ENCODE data around the gene AACS. TPM values are rescaled to one million over a fixed set of nuclear protein-coding genes. Genes with fewer than 3 reads are reported as not detected.
A peak's percentile ranks its signal among the peaks of the same experiment; 100 is the strongest.

The AACS gene
- total and polyA plus RNA-seq, 2 of the 13 experiments (the other 11 are each of a cell fraction or from before 2014, with no cell fraction given): 23.3 to 28.8 TPM

DNA sequence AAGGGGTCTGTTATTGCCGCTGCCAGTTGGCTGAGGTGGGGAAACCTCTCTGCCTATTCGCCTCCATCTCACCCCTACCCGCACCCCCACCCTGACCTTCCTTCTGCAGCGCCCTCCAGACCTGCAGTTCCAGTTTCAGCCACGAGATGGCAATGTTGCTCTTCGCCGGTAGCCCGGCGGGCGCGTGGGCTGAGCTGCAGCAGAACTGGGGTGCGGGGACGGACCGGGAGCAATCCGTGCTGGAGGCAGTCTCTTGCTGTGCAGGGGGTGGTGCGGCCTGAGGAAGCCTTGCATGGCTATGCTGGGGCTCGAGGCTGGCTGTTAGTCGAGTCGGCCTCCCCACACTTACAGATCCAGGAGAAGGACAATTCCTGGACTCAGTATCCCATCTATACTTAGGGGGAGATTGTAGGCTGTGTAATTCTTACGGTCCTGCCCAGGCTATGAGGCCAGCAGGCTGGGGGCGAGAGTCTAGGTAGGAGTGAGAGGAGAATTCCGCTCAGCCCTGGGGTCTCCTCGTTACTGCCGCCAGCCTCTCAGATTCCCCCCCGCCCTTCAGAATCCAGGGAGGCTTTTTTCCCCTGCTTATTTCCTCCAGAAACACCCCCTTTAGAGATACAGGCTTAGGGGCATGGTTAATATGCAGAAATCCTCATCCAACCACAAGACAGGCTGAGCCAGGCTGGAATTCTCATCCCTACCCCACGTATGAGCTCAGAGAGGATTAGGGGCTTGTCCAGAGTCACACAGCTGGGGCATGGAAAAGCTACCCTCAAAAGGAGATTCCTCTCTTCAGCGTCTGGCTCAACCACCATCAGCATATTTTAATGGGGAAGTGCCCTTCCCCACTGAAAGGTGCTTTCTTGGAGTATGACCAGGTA, 118.2 kb downstream of the AACS start (continued):
- TF ChIP-seq, protein P1, sequence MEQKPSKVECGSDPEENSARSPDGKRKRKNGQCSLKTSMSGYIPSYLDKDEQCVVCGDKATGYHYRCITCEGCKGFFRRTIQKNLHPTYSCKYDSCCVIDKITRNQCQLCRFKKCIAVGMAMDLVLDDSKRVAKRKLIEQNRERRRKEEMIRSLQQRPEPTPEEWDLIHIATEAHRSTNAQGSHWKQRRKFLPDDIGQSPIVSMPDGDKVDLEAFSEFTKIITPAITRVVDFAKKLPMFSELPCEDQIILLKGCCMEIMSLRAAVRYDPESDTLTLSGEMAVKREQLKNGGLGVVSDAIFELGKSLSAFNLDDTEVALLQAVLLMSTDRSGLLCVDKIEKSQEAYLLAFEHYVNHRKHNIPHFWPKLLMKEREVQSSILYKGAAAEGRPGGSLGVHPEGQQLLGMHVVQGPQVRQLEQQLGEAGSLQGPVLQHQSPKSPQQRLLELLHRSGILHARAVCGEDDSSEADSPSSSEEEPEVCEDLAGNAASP (CRISPR knock-in tag; IDR thresholded peaks at IDR 0.05; ENCODE audit: borderline replicate concordance): 0 out of 2 replicates have a peak, but pooled peaks have one; percentile 28
- TF ChIP-seq RBFOX2 (IDR thresholded peaks at IDR 0.05; ENCODE audit: low read depth, low read length): no peak
- peak; percentile 40 for TF ChIP-seq RBM39 (IDR thresholded peaks at IDR 0.05; ENCODE audit: low read depth, low read length, poor library complexity, severe bottlenecking)
- TF ChIP-seq PCBP1 (IDR thresholded peaks at IDR 0.05; ENCODE audit: borderline replicate concordance, low read depth, low read length): peak; percentile 80; the same call in 1 of the 2 replicates
- TF ChIP-seq CCDC6 (CRISPR knock-in tag; IDR thresholded peaks at IDR 0.05): 0 out of 2 replicates have a peak, but pooled peaks have one; percentile 34
- no peak for TF ChIP-seq MTA3 (CRISPR knock-in tag; IDR thresholded peaks at IDR 0.05)
- TF ChIP-seq ZBTB7A (CRISPR knock-in tag; IDR thresholded peaks at IDR 0.05): no peak
- peak; percentile 43 for TF ChIP-seq SALL1 (CRISPR knock-in tag; IDR thresholded peaks at IDR 0.05)
- TF ChIP-seq, protein P2, sequence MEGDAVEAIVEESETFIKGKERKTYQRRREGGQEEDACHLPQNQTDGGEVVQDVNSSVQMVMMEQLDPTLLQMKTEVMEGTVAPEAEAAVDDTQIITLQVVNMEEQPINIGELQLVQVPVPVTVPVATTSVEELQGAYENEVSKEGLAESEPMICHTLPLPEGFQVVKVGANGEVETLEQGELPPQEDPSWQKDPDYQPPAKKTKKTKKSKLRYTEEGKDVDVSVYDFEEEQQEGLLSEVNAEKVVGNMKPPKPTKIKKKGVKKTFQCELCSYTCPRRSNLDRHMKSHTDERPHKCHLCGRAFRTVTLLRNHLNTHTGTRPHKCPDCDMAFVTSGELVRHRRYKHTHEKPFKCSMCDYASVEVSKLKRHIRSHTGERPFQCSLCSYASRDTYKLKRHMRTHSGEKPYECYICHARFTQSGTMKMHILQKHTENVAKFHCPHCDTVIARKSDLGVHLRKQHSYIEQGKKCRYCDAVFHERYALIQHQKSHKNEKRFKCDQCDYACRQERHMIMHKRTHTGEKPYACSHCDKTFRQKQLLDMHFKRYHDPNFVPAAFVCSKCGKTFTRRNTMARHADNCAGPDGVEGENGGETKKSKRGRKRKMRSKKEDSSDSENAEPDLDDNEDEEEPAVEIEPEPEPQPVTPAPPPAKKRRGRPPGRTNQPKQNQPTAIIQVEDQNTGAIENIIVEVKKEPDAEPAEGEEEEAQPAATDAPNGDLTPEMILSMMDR (CRISPR knock-in tag; IDR thresholded peaks at IDR 0.05): peak; percentile 99
- TF ChIP-seq, protein P3, sequence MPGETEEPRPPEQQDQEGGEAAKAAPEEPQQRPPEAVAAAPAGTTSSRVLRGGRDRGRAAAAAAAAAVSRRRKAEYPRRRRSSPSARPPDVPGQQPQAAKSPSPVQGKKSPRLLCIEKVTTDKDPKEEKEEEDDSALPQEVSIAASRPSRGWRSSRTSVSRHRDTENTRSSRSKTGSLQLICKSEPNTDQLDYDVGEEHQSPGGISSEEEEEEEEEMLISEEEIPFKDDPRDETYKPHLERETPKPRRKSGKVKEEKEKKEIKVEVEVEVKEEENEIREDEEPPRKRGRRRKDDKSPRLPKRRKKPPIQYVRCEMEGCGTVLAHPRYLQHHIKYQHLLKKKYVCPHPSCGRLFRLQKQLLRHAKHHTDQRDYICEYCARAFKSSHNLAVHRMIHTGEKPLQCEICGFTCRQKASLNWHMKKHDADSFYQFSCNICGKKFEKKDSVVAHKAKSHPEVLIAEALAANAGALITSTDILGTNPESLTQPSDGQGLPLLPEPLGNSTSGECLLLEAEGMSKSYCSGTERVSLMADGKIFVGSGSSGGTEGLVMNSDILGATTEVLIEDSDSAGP (CRISPR knock-in tag; IDR thresholded peaks at IDR 0.05; ENCODE audit: borderline replicate concordance): peak; percentile 37; the same call in 1 of the 2 replicates
- TF ChIP-seq ZNF781 (CRISPR knock-in tag; IDR thresholded peaks at IDR 0.05; ENCODE audit: borderline replicate concordance, not compliant biosample characterization): no peak
- TF ChIP-seq, protein P4, sequence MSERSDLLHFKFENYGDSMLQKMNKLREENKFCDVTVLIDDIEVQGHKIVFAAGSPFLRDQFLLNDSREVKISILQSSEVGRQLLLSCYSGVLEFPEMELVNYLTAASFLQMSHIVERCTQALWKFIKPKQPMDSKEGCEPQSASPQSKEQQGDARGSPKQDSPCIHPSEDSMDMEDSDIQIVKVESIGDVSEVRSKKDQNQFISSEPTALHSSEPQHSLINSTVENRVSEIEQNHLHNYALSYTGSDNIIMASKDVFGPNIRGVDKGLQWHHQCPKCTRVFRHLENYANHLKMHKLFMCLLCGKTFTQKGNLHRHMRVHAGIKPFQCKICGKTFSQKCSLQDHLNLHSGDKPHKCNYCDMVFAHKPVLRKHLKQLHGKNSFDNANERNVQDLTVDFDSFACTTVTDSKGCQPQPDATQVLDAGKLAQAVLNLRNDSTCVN (CRISPR knock-in tag; IDR thresholded peaks at IDR 0.05; ENCODE audit: borderline replicate concordance): peak; percentile 24; the same call in 1 of the 2 replicates
- TF ChIP-seq SNAPC2 (CRISPR knock-in tag; IDR thresholded peaks at IDR 0.05): no peak
- no peak; the same call in 1 of the 2 replicates for TF ChIP-seq ZNF598 (CRISPR knock-in tag; IDR thresholded peaks at IDR 0.05; ENCODE audit: borderline replicate concordance)
- no peak for TF ChIP-seq ZNF556 (CRISPR knock-in tag; IDR thresholded peaks at IDR 0.05; ENCODE audit: borderline replicate concordance)
- TF ChIP-seq MIER2 (CRISPR knock-in tag; IDR thresholded peaks at IDR 0.05): peak; percentile 38; the same call in 1 of the 2 replicates
- TF ChIP-seq STAG1 (CRISPR knock-in tag; IDR thresholded peaks at IDR 0.05): peak; percentile 90
- 0 out of 2 replicates have a peak, but pooled peaks have one; percentile 16 for TF ChIP-seq FOSL2 (CRISPR knock-in tag; IDR thresholded peaks at IDR 0.05)
- TF ChIP-seq NONO (IDR thresholded peaks at IDR 0.05): no peak
- peak; percentile 63 for TF ChIP-seq NONO (CRISPR knock-in tag; conservative IDR thresholded peaks at IDR 0.05)
- TF ChIP-seq, protein P5, sequence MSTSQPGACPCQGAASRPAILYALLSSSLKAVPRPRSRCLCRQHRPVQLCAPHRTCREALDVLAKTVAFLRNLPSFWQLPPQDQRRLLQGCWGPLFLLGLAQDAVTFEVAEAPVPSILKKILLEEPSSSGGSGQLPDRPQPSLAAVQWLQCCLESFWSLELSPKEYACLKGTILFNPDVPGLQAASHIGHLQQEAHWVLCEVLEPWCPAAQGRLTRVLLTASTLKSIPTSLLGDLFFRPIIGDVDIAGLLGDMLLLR (CRISPR knock-in tag; IDR thresholded peaks at IDR 0.05): peak; percentile 42; the same call in 1 of the 2 replicates
- peak; percentile 52; the same call in 1 of the 2 replicates for TF ChIP-seq ERF (CRISPR knock-in tag; IDR thresholded peaks at IDR 0.05)
